Subcutaneous adipose tissue (tissue), 4 donors: Measurements from ENCODE around the gene FAM163A. TPM values are rescaled to one million over a fixed set of nuclear protein-coding genes. Genes with fewer than 3 reads are reported as not detected.

Source experiments
- total RNA-seq, 4 donors: library from RNA; depleted of rRNA; stranded (reverse); fragments of >200 nt; gene quantifications; one replicate each; pipeline ENCODE4 v1.1.0, GENCODE V29; 2016
- TF ChIP-seq, protein P1 (sequence below): fragments of 450-650 bp; IDR thresholded peaks from one replicate; pipeline ENCODE4 v1.5.1; 2016; ENCODE audit warnings: low read depth, mild to moderate bottlenecking, control low read depth, antibody characterized with exemption, moderate library complexity

The FAM163A gene
- total RNA-seq, 4 donors from 2014 or later: not detected

DNA sequence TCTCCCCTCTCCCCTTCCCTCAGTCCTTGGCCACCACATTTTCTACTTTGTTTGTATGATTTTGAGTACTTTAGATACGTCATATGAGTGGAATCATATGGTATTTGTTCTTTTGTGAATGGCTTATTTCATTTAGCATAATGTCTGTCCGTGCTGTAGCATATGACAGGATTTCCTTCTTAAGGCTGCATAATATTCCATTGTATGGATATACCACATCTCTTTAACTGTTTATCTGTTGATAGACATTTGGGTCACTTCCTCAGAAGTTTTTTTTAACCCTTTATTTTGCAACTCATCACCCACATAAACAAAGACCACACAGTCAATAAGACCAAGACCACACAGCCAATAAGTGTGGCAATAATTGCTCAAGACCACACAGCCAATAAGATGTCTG, 24.9 kb downstream of the FAM163A start:
- TF ChIP-seq, protein P1, sequence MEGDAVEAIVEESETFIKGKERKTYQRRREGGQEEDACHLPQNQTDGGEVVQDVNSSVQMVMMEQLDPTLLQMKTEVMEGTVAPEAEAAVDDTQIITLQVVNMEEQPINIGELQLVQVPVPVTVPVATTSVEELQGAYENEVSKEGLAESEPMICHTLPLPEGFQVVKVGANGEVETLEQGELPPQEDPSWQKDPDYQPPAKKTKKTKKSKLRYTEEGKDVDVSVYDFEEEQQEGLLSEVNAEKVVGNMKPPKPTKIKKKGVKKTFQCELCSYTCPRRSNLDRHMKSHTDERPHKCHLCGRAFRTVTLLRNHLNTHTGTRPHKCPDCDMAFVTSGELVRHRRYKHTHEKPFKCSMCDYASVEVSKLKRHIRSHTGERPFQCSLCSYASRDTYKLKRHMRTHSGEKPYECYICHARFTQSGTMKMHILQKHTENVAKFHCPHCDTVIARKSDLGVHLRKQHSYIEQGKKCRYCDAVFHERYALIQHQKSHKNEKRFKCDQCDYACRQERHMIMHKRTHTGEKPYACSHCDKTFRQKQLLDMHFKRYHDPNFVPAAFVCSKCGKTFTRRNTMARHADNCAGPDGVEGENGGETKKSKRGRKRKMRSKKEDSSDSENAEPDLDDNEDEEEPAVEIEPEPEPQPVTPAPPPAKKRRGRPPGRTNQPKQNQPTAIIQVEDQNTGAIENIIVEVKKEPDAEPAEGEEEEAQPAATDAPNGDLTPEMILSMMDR: no peak

DNA sequence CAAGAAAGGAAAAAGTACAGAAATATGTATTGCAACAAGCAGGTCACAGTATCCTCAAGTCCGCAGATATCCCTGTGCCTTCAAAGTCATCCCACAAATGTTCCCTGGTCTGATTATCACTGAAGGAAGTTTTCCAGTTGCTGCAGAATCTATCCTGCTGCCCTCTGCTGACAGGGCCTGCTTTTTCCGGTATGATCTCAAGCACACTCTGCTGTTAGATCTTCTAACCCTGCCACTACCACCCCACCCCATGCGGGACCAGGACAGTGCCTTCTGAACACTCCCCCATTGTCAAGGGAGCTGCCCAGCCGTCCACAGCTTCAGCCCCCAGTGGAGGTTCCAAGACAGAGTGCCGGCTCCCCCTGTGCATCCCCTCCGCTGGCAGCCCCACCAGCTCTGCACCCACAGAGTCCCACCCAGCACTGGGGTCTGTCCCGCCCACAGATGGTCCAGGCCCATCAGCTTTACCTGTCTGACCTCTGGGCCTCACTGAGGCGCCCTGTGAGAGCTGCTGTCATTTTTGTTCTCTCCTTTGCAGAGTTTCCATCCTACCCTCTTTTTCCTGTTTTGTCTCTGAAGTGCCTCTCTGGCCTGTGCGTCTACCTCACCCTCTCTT, 27.9 kb downstream of the FAM163A start:
- TF ChIP-seq, protein P1: no peak

DNA sequence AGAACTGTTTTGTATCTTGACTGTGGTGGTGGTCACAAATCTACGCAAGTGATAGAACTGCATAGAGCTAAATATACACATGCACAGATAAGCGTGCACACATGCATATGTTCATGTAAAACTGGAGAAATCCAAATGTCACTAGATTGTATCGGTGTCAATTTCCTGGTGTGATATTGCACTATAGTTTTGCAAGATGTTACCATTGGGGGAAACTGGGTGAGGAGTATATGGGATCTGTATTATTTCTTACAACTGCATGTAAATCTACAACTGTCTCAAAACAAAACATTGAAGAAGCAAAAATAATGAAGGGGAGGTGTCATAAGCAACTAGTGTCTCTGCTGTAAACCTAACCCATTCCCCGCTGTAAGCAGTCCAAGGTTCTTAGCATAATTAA, 30.2 kb downstream of the FAM163A start:
- TF ChIP-seq, protein P1: no peak

DNA sequence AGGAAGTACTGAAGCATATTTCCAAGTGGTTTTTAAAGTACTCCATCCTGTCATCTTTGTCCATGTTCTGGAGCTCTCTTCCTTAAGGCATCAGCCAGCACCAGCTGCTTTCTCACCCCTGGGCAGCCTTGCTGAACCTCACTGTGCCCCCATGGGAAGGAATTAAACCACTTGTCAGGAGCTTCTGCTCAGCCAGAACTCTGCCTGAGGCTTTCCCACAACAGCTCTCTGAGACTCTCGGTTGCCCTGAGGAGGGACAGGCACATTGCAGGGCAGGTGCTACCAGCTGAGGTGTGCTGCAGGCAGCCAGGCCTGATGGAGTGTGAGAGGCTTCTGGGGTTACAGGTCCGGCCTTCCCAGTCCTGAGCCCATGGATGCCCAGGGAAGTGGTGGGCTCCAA, 30.9 kb downstream of the FAM163A start:
- TF ChIP-seq, protein P1: no peak

DNA sequence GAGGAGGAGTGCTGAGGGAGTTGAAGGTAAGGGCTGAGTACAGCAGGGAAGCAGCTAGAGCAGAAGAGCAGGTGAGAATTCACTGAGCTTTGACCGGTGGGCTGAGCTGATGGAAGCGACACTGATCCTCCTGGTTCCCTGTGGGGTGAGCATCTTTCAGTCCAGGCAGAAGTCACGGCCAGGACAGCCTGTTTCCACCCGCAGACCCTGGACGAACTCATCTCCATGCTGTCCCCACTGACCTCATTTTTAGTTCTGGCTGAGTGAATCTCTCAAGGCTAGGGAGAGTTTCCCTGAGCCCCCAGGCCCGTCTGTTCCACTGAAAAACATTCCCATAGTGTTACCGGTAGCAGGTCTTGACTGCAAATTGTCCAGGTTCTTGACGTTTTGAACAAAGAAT, 31.5 kb downstream of the FAM163A start:
- TF ChIP-seq, protein P1: no peak

DNA sequence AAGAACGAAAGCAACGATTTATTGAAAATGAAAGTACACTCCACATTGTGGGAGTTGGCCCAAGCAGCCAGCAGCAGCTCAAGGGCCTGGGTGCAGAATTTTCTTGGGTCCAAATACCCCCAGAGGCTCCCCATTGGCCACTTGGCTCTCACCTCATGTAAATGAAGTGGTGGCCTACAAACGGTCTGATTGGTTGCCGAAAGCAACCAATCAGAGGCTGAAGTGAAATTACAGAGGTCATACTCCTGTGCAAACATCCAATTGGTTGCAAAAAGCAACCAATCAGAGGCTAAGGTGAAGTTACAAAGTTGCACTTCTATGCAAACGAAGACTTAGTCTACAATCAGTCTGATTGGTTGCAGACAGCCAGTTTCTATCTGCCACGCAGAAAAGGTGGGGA, 31.9 kb downstream of the FAM163A start:
- TF ChIP-seq, protein P1: no peak

DNA sequence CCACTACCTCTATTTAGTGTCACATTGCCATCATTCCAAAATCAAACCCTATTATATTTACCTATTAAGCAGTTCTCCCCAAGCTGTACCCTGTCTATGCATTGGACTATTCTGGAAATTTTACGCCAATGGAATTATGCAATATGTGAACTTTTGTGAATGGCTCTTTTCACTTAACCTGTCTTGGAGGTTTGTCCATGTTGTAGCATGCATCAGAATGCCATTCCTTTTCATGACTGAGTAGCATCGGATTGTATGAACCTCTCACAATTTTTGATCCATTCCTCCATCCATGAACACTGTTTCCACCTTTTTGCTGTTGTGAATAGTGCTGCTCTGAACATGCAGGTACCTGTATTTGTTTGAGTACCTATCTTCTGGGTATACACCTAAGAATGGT, 33.7 kb downstream of the FAM163A start:
- TF ChIP-seq, protein P1: no peak
